DMS53 treated with DMSO at 0.1 percent for 48 hours (cell line): ENCODE measurements around the gene SMARCAL1.

Source experiments
- DNase-seq: peaks from one replicate; lab custom pipeline; 2025; ENCODE audit not compliant: unreplicated experiment; lab: John Stamatoyannopoulos, UW

SMARCAL1 gene

GRCh38 chr2:216527600-216527999 lies 115.3 kb downstream of the SMARCAL1 start:
- DNase-seq, result no peak

DNA sequence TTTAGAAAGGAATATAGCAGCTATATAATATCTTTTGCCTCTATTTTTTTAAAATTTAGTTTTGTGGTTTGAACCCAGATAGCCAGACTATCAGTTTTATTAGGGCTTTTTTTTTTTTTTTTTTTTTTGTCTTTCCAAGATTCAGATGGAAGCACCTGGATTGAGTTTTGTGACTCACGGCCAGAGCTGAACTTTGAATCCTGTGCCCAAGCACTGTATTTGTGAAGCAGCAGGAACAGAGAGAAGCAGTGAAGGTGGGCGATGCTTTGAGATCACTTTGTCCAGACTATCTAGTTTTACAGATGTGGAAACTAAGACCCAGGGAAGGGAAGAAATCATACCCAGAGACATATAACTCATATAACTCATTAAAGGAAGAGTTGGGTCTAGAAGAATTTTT lies 120.3 kb downstream of the SMARCAL1 start:
- DNase-seq, result no peak
